GM18498 (cell line): ENCODE measurements around the gene PDGFA.

Experiments
- ATAC-seq: cut with Tn5 transposase; IDR thresholded peaks from one replicate; pipeline ENCODE4 v1.9.1; 2021; ENCODE audit warnings: mild to moderate bottlenecking, moderate library complexity; ENCODE audit not compliant: unreplicated experiment

PDGFA gene

GRCh38 chr7:517774-518629 is 1.6 kb downstream of the PDGFA start:
- ATAC-seq = no peak

GRCh38 chr7:516606-517456 is 2.8 kb downstream of the PDGFA start:
- no peak for ATAC-seq

- no peak for ATAC-seq
These were observed 3.4 kb downstream of the PDGFA start for GRCh38 chr7:516216-516605.

- no peak for ATAC-seq
These were observed 4.0 kb downstream of the PDGFA start for GRCh38 chr7:515628-516027.

- no peak for ATAC-seq
These were observed 4.7 kb downstream of the PDGFA start for GRCh38 chr7:514651-515598.

DNA sequence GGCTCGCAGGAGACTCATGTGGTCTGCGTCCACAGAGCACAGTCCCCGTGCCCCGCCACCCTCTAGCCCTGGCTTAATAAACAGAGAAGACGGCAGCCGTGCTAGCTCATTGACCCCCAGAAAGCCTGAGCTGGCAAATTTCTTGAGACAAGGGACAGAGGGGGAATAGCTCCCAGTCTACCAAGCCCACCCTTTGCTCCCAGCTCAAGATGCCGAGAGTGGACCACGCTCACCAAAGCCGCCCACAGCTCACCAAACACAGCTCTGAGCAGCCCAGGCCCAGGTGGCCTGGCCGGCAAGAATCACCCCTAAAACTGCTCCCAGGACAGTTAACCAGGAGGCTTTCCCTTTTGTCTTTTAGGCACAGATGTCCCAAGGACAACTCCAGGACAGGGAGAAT is 5.4 kb downstream of the PDGFA start:
- no peak for ATAC-seq

DNA sequence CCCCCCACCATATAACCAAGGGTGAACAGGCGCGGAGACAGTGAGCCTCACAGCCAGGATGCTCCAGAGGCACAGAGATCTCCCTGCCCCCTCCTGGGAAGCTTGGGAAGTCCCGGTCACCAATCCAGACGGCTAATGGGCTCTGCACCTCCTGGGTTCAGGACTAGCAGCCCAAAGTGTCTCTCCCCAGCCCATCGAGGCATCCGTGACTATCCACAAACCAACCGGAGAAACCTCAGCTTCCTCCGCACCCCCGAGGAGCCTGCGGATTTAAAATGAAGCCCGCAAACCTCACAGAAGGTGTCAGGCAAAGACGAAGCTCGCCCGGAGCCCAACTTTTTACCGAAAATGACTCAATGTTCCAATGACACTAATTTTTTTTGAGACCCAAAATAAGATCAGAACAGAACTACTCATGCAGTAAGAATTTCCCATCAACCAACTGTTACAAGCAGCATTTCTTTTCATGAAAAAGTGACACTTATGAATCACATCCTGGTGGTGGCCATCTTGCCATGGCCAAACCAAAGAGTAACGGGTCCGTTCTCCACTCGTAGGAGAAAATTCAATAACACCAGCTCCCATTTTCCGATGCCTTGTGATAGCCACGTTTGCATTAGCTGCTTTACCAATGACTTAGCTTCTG is 6.0 kb downstream of the PDGFA start:
- no peak for ATAC-seq

DNA sequence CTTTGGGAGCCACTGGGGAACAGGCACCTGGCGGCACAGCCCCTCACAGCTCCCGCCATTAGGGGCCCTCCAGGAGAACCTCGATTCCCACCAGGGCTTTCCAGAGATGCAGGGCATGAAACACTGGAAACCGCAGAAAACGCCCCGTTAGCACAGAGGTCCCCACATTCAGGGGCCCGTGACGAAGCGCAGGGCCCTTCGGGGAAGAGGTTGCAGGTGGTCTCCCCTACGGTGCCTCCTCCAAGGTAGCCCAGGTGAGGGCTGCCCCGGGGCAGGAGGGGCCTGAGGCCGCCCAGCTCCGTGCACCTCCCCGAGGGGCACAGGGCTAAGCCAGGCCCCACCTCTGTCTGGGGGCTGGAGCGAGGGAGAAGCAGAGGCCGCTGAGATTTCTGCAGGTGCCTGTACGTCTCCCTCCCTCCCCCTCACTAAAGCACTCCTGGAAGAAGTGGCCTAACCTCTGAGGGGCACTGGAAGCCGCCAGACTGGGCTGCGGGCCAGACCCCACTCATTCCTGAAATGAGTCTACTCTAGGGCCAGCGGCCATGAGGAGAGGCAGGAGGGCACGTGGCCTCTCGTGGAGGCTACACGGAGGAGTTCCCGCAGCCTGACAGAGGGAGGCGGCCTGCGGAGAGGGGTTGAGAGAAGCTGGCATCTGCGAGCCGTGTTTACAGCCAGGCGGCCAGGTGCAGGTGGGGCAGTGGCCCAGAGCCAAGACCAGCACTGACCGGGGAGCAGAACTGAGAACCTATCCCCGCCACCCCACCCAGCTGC is 6.9 kb downstream of the PDGFA start:
- no peak for ATAC-seq

- ATAC-seq = no peak
These were observed 7.5 kb downstream of the PDGFA start for GRCh38 chr7:512146-512510.

DNA sequence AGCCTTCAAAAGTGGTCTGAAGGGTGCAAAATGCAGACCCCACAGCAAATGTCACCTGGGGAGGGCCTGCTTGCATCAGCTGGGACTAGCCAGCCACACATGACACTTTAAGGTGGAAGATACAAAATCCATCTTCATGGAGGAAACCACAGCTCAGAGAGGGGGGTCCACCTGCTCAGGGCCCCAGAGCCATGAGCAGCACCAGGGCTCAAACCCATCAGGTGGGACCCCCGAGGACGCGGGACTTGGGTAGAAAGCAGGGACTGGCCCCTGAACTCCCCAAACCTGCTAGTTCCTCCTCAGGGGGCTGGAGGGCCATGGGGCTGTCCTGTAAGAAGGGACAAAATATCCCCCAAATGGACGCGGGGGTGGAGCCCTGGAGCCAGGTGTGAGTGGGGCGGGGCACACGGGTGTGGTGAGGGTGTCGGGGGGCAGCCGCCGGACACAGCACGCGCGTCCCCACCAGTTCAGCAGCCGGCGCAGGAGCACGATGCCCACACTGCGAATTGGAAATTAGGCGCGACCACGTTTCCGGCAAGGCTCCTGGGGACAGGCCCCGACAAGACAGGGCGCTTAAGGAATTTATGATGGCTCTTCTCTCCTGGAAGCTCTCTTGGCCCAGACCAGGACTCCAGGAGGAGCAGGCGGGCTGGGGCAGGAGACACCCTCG is 8.0 kb downstream of the PDGFA start:
- no peak for ATAC-seq

DNA sequence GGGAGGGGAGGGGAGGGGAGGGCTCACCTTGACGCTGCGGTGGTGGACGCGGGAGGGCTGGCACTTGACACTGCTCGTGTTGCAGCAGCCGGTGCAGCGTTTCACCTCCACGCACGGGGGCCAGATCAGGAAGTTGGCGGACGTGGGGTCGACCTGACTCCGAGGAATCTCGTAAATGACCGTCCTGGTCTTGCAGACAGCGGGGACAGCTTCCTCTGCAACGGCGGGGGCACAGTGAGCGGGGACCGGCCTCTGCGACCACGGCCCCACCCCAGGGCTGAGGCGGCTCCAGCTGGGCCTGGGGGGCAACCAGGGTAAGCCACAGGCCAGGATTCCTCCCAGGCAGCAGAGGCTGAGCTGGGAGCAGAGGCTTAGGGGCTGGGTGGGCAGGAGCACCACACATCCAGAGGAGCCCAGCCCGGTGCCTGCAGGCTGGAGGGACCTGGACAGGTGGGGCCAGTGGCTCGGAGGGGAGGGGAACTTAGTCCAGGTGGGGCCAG is 8.8 kb downstream of the PDGFA start:
- ATAC-seq = no peak

GRCh38 chr7:510131-510481 is 9.5 kb downstream of the PDGFA start:
- ATAC-seq = no peak

- no peak for ATAC-seq
These were observed 10.1 kb downstream of the PDGFA start for GRCh38 chr7:509426-510130.

GRCh38 chr7:508461-509170 is 11.0 kb downstream of the PDGFA start:
- no peak for ATAC-seq

GRCh38 chr7:507623-508300 is 11.9 kb downstream of the PDGFA start:
- no peak for ATAC-seq

GRCh38 chr7:506921-507622 is 12.6 kb downstream of the PDGFA start:
- no peak for ATAC-seq

DNA sequence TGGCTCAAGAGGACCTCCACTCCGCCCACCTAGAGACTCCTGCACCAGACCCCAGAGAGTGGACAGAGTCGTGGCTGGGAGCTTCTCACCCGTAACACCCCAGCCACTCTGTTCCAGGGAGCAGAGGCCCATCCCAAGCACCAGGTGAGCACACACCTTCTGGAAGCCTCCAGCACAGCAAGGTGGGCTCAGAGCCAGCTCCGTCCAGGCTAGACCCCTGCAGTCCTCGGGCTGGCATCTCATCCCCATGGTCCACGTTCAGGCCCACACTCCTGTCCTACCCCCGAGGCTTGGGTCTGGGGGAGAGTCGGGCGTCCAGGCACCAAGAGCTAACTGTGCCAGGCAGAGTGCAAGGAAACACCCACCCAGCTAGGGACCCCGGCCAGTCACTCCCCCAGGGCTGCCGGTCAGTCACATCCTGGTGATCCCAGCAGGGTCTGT is 13.2 kb downstream of the PDGFA start:
- no peak for ATAC-seq
